Measurements from ENCODE around the gene SERPINB7.
"Not testable (repeated sequence)": the region's sequence is repeated elsewhere in the genome, so short reads cannot be mapped to it uniquely, and the experiment has no call there.

GRCh38 chr18:63759786-63760185 is 15.4 kb upstream of the SERPINB7 start:
- not testable (repeated sequence) for TF ChIP-seq BHLHE40 (IDR thresholded peaks at IDR 0.05; ENCODE audit: low read depth, low read length); ESRRA (IDR thresholded peaks at IDR 0.05; ENCODE audit: borderline replicate concordance, low read length); MAFK (IDR thresholded peaks at IDR 0.05; ENCODE audit: partially characterized antibody); CTCF (IDR thresholded peaks at IDR 0.05)

All from A549 (cell line).